Mesenchymal stem cell (in vitro differentiated cells and primary cell): Measurements from ENCODE around the gene KCNIP4.

Experiments
- DNase-seq: peaks from one replicate; pipeline ENCODE4 v3.0.0-alpha.2; 2013
- H2AFZ ChIP-seq: one replicate; pipeline ENCODE4 v1.6.1; 2013; ENCODE audit warnings: low read depth, mild to moderate bottlenecking, control low read depth, inconsistent platforms, low read length, moderate library complexity
- H2AK5ac ChIP-seq: 2 replicates; pipeline ENCODE4 v1.6.1; 2013; ENCODE audit warnings: low read length, moderate library complexity, mild to moderate bottlenecking, inconsistent platforms; ENCODE audit not compliant: severe bottlenecking
- H2BK120ac ChIP-seq: one replicate; pipeline ENCODE4 v1.6.1; 2013; ENCODE audit warnings: low read depth, mild to moderate bottlenecking, inconsistent platforms, low read length, moderate library complexity
- H2BK12ac ChIP-seq, 2 experiments: one replicate each; pipeline ENCODE4 v1.6.1; 2013; ENCODE audit warnings: inconsistent platforms in 2 of 2, low read length in 2 of 2, mild to moderate bottlenecking in 2 of 2, moderate library complexity in 2 of 2, control low read depth in 1 of 2
- H2BK15ac ChIP-seq: one replicate; pipeline ENCODE4 v1.6.1; 2013; ENCODE audit warnings: mild to moderate bottlenecking, low read depth, inconsistent platforms; ENCODE audit not compliant: poor library complexity, severe bottlenecking
- H2BK5ac ChIP-seq: 2 replicates; pipeline ENCODE4 v1.6.1; 2013; ENCODE audit warnings: low read depth, mild to moderate bottlenecking, low read length, control low read depth, inconsistent platforms; ENCODE audit not compliant: poor library complexity, severe bottlenecking
- H3K14ac ChIP-seq, 2 experiments: one replicate each; pipeline ENCODE4 v1.6.1; 2013; ENCODE audit warnings: inconsistent platforms in 2 of 2, low read length in 2 of 2, control low read depth in 1 of 2, mild to moderate bottlenecking in 1 of 2, moderate library complexity in 1 of 2
- H3K18ac ChIP-seq, 2 experiments: one replicate each; pipeline ENCODE4 v1.6.1; 2013; ENCODE audit warnings: inconsistent platforms in 2 of 2, low read length in 2 of 2, control low read depth in 1 of 2, low read depth in 1 of 2, mild to moderate bottlenecking in 1 of 2
- H3K23ac ChIP-seq, 2 experiments: one replicate each; pipeline ENCODE4 v1.6.1; 2013; ENCODE audit warnings: inconsistent platforms in 2 of 2, low read length in 2 of 2, mild to moderate bottlenecking in 2 of 2, moderate library complexity in 2 of 2, control low read depth in 1 of 2
- H3K27ac ChIP-seq: 2 replicates; pipeline ENCODE4 v1.5.1; 2013; ENCODE audit warnings: mild to moderate bottlenecking, moderate library complexity, low read length, control low read depth, inconsistent platforms; ENCODE audit not compliant: poor library complexity, severe bottlenecking
- H3K27me3 ChIP-seq, 2 experiments: 2 replicates each; pipeline versions ENCODE4 v1.6.1 to v1.7.0; 2013; ENCODE audit warnings: low read length in 2 of 2, mild to moderate bottlenecking in 2 of 2, moderate library complexity in 2 of 2, control low read depth in 1 of 2, inconsistent platforms in 1 of 2; ENCODE audit not compliant: control insufficient read depth in 1 of 2, insufficient read depth in 1 of 2
- H3K36me3 ChIP-seq, 2 experiments: 2 replicates each; pipeline versions ENCODE4 v1.6.1 to v1.7.0; 2013; ENCODE audit warnings: low read length in 2 of 2, control low read depth in 1 of 2, inconsistent platforms in 1 of 2, low read depth in 1 of 2, mild to moderate bottlenecking in 1 of 2; ENCODE audit not compliant: insufficient read depth in 2 of 2, control insufficient read depth in 1 of 2
- H3K4ac ChIP-seq, 2 experiments: one replicate each; pipeline ENCODE4 v1.6.1; 2013; ENCODE audit warnings: inconsistent platforms in 2 of 2, low read length in 2 of 2, mild to moderate bottlenecking in 2 of 2, moderate library complexity in 2 of 2, control low read depth in 1 of 2, low read depth in 1 of 2
- H3K4me1 ChIP-seq: 2 replicates; pipeline ENCODE4 v1.6.1; 2013; ENCODE audit warnings: low read depth, low read length, control low read depth; ENCODE audit not compliant: control insufficient read depth, insufficient read depth
- H3K4me2 ChIP-seq: 2 replicates; pipeline ENCODE4 v1.6.1; 2013; ENCODE audit warnings: low read length, mild to moderate bottlenecking, inconsistent platforms; ENCODE audit not compliant: poor library complexity, severe bottlenecking
- H3K4me3 ChIP-seq, 2 experiments: 2 replicates each; pipeline versions ENCODE4 v1.5.1 to v1.7.0; 2013; ENCODE audit warnings: low read length in 2 of 2, mild to moderate bottlenecking in 2 of 2, control low read depth in 1 of 2, low read depth in 1 of 2; ENCODE audit not compliant: insufficient read depth in 1 of 2
- H3K79me1 ChIP-seq: replicated peaks from 2 replicates; pipeline ENCODE4 v1.6.1; 2013; ENCODE audit warnings: mild to moderate bottlenecking, control low read depth, low read length, inconsistent platforms; ENCODE audit not compliant: poor library complexity, severe bottlenecking
- H3K9ac ChIP-seq: 2 replicates; pipeline ENCODE4 v1.7.0; 2013; ENCODE audit warnings: mild to moderate bottlenecking, low read length, moderate library complexity
- H3K9me3 ChIP-seq: 2 replicates; pipeline ENCODE4 v1.7.0; 2013; ENCODE audit warnings: mild to moderate bottlenecking, low read length; ENCODE audit not compliant: control insufficient read depth
- H4K8ac ChIP-seq: one replicate; pipeline ENCODE4 v1.6.1; 2013; ENCODE audit warnings: inconsistent platforms, mild to moderate bottlenecking, low read length, moderate library complexity
- H4K91ac ChIP-seq: one replicate; pipeline ENCODE4 v1.6.1; 2013; ENCODE audit warnings: mild to moderate bottlenecking, low read length, inconsistent platforms
- WGBS: methylation state at CpG from one replicate; pipeline ENCODE4 v1.1.7; 2013; ENCODE audit warnings: mixed read lengths; 5-methylcytosine and 5-hydroxymethylcytosine counted together

The KCNIP4 gene

DNA sequence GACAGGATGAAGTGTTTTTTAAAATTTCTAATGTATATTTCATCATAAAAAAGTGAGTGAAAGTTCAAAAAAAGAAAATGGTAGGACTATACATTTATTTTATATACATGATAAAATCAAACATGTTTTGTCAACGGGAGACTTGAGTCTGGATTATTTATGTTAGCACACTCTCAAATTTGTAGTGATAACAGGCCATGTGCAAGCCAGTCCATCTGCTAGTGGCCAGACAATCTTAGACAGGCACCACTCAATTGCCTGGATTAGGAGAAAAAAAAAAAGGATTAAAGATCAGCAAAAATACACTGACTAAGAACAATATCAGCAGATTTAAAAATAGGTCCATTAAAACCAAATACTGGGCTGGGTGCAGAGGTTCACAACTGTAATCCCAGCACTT, 71.9 kb downstream of the KCNIP4 start:
- Histone ChIP-seq H3K9me3 (no peaks in the 10 kb centered on the region), H2BK5ac (no peak overlapping the region), H2BK120ac (no peak overlapping the region), H3K23ac (no peak overlapping the region), H4K8ac (no peak overlapping the region), H3K36me3 (no peaks in the 10 kb centered on the region), H4K91ac (no peak overlapping the region), H3K9ac (no peak overlapping the region), H2AFZ (no peak overlapping the region), H3K14ac (no peak overlapping the region), H3K18ac (no peak overlapping the region), H2BK12ac (no peak overlapping the region), H3K4me1 (peaks cover 2% of the 10 kb centered on the region), H2AK5ac (no peak overlapping the region), H3K4ac (no peak overlapping the region), H3K27ac (no peak overlapping the region), H3K4me3 (no peak overlapping the region), H3K27me3 (no peaks in the 10 kb centered on the region), H2BK15ac (no peak overlapping the region), H3K79me1 (no peaks in the 10 kb centered on the region), H3K4me2 (no peak overlapping the region)
- no peak for DNase-seq
- 83% methylated on average over 1 of the region's 1 CpG for WGBS

DNA sequence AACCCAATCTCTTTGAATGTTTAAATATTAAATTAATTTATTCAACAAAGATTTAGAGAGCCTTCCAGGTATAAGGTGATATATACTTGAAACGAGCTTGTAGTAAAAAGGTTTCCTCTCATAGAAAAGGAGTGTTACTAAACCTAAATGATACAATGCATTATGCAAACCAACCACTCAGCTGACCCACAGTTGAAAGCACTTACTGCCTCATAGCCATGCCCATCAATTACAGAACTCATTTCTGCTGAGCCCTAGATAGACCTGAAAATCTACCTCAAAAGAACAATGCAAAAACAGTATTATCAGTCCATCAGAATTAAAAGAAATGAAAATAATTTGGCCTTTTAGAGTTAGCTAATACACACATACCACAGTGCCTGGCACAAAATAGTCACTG, 75.4 kb downstream of the KCNIP4 start:
- no peak overlapping the region for H2BK120ac ChIP-seq
- H3K4me1 ChIP-seq = no peaks in the 10 kb centered on the region

DNA sequence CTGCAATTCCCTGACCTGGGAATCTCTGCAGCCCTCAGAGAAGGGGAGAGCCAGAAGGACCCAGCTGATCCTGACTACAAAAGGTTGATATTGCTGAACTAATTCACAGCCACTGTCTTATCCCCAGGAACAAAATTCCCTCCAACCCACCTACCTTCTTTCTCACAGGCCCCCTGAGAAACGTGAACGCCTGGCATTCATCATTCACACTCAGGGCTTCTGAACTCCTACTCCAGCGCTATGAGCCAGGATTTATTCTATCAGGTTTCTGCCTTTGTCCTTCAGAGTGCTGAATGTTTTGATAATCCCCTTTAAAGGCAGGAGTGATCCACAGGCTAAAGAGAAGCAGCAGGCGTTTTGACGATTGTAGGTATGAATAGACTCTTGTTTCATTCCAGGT, 76.5 kb downstream of the KCNIP4 start:
- no peak overlapping the region for H3K4me3 ChIP-seq
- H2BK5ac ChIP-seq = no peak overlapping the region
- no peak overlapping the region for H3K4me2 ChIP-seq
- no peak overlapping the region for H4K8ac ChIP-seq
- no peaks in the 10 kb centered on the region for H3K79me1 ChIP-seq
- 93% methylated on average over 5 of the region's 5 CpGs for WGBS
- no peaks in the 10 kb centered on the region for H3K4me1 ChIP-seq
- H2BK12ac ChIP-seq = no peak overlapping the region
- no peak overlapping the region for H4K91ac ChIP-seq
- H2BK120ac ChIP-seq = no peak overlapping the region
- no peak overlapping the region for H2AK5ac ChIP-seq
- H3K18ac ChIP-seq = no peak overlapping the region
- H3K9ac ChIP-seq = no peak overlapping the region
- H3K14ac ChIP-seq = no peak overlapping the region
- no peaks in the 10 kb centered on the region for H3K27me3 ChIP-seq
- H2AFZ ChIP-seq = no peak overlapping the region
- no peak overlapping the region for H3K23ac ChIP-seq
- no peaks in the 10 kb centered on the region for H3K36me3 ChIP-seq
- no peaks in the 10 kb centered on the region for H3K9me3 ChIP-seq
- no peak overlapping the region for H3K4ac ChIP-seq
- H2BK15ac ChIP-seq = no peak overlapping the region
- no peak for DNase-seq
- no peak overlapping the region for H3K27ac ChIP-seq

More for the DNA sequence above, 75.4 kb downstream of the KCNIP4 start:
- no peaks in the 10 kb centered on the region for H3K27me3 ChIP-seq
- H2AK5ac ChIP-seq = no peak overlapping the region
- H3K14ac ChIP-seq = no peak overlapping the region
- no peak overlapping the region for H3K23ac ChIP-seq
- no peak overlapping the region for H4K91ac ChIP-seq
- no CpG with 5 or more reads among the region's 1 CpG for WGBS
- no peak for DNase-seq
- H3K4me2 ChIP-seq = no peak overlapping the region
- H3K27ac ChIP-seq = no peak overlapping the region
- H3K9me3 ChIP-seq = no peaks in the 10 kb centered on the region
- H3K9ac ChIP-seq = no peak overlapping the region
- no peak overlapping the region for H2BK5ac ChIP-seq
- H3K4ac ChIP-seq = no peak overlapping the region
- no peaks in the 10 kb centered on the region for H3K79me1 ChIP-seq
- H3K18ac ChIP-seq = no peak overlapping the region
- no peak overlapping the region for H2BK12ac ChIP-seq
- H2AFZ ChIP-seq = no peak overlapping the region
- no peak overlapping the region for H3K4me3 ChIP-seq
- no peak overlapping the region for H2BK15ac ChIP-seq
- H4K8ac ChIP-seq = no peak overlapping the region
- no peaks in the 10 kb centered on the region for H3K36me3 ChIP-seq

DNA sequence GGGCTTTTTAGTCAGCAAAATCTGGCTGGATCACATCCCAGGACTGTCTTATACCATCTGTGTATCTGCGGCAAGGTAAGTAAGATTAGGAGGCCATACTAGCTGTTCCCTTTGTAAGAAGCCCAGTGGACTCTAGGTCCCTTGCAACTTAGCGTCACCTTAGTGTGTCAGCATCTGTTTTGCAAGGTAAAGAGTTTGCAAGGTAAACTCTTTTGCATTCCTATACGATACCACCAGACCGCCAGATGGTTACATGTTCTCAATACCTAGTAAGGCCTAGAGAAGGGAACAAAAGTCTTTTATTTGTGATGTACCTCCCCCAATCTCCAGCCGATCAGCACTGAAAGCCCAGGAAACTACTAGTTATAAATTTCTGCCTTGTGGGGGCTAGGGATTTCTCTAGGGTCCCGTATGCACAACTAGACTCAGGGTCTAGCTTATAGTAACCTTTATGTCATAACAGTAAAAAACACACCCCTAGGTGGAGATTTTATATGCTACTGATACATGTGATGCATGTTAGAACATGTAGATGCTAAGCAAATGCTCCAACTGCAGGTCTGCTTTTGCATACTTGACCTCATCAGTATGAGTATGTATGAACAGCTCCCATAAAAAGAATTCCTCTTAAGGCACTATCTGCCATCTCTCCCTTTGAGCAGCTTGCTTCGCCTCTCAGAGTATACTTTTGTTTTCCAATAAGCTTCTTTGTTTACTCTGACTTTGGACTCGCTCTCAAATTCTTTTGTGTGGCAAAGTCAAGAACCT, 78.4 kb downstream of the KCNIP4 start:
- Histone ChIP-seq H3K9ac (no peak overlapping the region), H2BK5ac (no peak overlapping the region), H3K27me3 (no peaks in the 10 kb centered on the region), H3K4ac (no peak overlapping the region), H3K4me1 (no peaks in the 10 kb centered on the region), H3K4me3 (no peak overlapping the region), H2BK120ac (no peak overlapping the region), H3K36me3 (no peaks in the 10 kb centered on the region), H3K9me3 (no peaks in the 10 kb centered on the region), H3K23ac (no peak overlapping the region), H3K18ac (no peak overlapping the region), H3K79me1 (no peaks in the 10 kb centered on the region), H3K14ac (no peak overlapping the region), H2AFZ (no peak overlapping the region), H2AK5ac (no peak overlapping the region), H3K4me2 (no peak overlapping the region), H3K27ac (no peak overlapping the region), H2BK15ac (no peak overlapping the region), H4K8ac (no peak overlapping the region), H2BK12ac (no peak overlapping the region), H4K91ac (no peak overlapping the region)
- DNase-seq = no peak
- WGBS = 75% methylated on average over 4 of the region's 8 CpGs
